HG03103 (cell line): ENCODE measurements around the gene TGIF2LX.
"Not testable (repeated sequence)": the region's sequence is repeated elsewhere in the genome, so short reads cannot be mapped to it uniquely, and the experiment has no call there.

Source experiments
- ATAC-seq: cut with Tn5 transposase; IDR thresholded peaks from one replicate; pipeline ENCODE4 v1.9.1; 2021; ENCODE audit warnings: low read depth; ENCODE audit not compliant: unreplicated experiment

Gene TGIF2LX

DNA sequence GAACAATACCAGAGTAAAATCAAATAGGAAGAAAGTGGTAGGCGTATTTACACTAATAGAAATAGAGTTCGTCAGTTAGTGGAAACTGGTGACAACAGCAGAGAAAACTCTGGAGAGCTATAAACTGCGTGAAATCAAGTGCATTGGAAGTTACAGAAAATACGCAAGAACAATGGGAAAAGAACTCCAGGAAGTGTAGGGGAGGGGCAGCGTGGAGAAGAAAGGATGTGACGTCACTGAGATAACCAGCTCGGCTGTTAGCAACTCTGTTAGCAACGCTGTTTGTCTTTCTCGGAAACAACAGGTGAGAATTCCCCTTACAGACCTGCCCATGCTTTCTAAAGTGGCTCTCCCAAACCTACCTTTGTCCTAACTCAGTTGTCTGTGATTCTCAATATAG lies at the start of gene TGIF2LX:
Gene TGIF2LX, plus strand, starts transcription at position 244 of the 400 bp plus-strand sequence. CDS start 178 bp downstream, outside the sequence.
- not testable (repeated sequence) for ATAC-seq

DNA sequence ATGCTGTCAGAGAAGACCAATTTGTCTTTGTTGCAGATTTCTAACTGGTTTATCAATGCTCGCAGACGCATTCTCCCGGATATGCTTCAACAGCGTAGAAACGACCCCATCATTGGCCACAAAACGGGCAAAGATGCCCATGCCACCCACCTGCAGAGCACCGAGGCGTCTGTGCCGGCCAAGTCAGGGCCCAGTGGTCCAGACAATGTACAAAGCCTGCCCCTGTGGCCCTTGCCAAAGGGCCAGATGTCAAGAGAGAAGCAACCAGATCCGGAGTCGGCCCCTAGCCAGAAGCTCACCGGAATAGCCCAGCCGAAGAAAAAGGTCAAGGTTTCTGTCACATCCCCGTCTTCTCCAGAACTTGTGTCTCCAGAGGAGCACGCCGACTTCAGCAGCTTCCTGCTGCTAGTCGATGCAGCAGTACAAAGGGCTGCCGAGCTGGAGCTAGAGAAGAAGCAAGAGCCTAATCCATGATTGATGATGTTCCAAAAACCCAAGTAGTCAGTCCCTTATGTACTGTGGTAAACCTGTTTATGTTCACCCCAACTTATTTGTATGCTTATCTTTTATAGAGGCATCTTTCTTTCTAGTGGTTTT lies 728 bp downstream of the TGIF2LX start:
- ATAC-seq, result not testable (repeated sequence)

DNA sequence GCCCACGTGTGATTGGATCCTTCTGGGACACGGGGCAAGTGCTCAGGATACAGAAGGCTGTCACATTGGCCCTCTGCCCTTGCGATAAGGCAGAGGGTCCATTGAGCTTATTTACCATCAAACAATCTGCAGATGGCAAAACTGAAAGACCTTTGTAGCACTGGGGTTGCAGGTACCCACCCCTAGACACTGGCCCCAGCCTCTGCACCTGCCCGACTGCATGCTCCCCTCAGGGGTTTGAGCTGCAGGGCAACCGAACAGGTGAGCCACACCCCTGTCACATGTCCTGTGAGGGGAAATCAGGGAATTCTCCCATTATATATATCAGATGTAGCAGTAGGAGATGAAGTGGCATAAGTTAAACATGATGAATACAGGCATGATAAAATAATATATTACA lies 21.4 kb downstream of the TGIF2LX start:
- ATAC-seq, result not testable (repeated sequence)

DNA sequence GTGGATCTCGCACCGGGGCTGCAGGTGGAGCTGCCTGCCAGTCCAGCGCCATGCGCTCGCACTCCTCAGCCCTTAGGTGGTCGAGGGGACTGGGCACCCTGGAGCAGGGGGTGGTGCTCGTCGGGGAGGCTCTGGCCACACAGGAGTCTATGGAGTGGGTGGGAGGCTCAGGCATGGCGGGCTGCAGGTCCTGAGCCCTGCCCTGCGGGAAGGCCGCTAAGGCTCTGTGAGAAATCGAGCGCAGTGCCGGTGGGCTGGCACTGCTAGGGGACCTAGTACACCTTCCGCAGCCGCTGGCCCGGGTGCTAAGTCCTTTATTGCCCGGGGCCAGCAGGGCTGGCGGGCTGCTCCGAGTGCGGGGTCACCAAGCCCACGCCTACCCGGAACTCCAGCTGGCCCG lies 43.9 kb downstream of the TGIF2LX start:
- not testable (repeated sequence) for ATAC-seq
